GM12878 (cell line): ENCODE results near the gene APOM. TPM values are rescaled to one million over a fixed set of nuclear protein-coding genes. Genes with fewer than 3 reads are reported as not detected.

Experiments
- ATAC-seq: fragments of 200-7000 bp; cut with Tn5 transposase; 3 replicates; pipeline ENCODE4 v1.9.1; 2020; ENCODE audit warnings: mild to moderate bottlenecking, moderate library complexity
- BruUV-seq: library from RNA; stranded (reverse); fragments of 400-500 nt; replicated peaks from 2 replicates; lab custom pipeline; 2021; lab: Mats Ljungman, UMichigan
- CTCF ChIA-PET: fragments of 300-600 bp; sonication (Branson Sonifier 250); formaldehyde crosslinking; extraction: SDS; loops from one replicate; lab custom pipeline; 2021; ENCODE audit warnings: inconsistent platforms; lab: Yijun Ruan, JAX
- POLR2A ChIA-PET: fragments of 350-600 bp; formaldehyde crosslinking; extraction: SDS; loops from one replicate; lab custom pipeline; 2021; ENCODE audit warnings: inconsistent platforms; lab: Charles Lee
- RAD21 ChIA-PET: fragments of 300-600 bp; sonication (Branson Sonifier 250); formaldehyde crosslinking; loops from one replicate; lab custom pipeline; 2023; ENCODE audit warnings: antibody characterized with exemption; ENCODE audit not compliant: unreplicated experiment; lab: Charles Lee
- SMC1A ChIA-PET: fragments of 300-600 bp; sonication (Branson Sonifier 250); formaldehyde crosslinking; loops from one replicate; lab custom pipeline; 2023; ENCODE audit not compliant: unreplicated experiment, uncharacterized antibody; lab: Charles Lee
- DNase-seq: peaks from one replicate; pipeline ENCODE4 v3.0.0-alpha.2; 2011; ENCODE audit warnings: low read depth, low spot score
- FAIRE-seq: peaks from 3 replicates; lab custom pipeline; 2011; peaks lifted over from hg19 to GRCh38; lab: Jason Lieb, UNC
- H2AFZ ChIP-seq: 2 replicates; pipeline ENCODE4 v1.6.0; 2011; ENCODE audit warnings: low read depth, low read length, control low read depth; ENCODE audit not compliant: control insufficient read depth
- H3K27ac ChIP-seq: 2 replicates; pipeline ENCODE4 v1.5.1; 2011; ENCODE audit warnings: control low read depth; ENCODE audit not compliant: control insufficient read depth, insufficient read depth
- H3K27me3 ChIP-seq, 2 experiments: replicated peaks in 1 of 2; 2 replicates each; pipeline versions ENCODE4 v1.6.0 to v1.6.1; 2011; ENCODE audit warnings: low read length in 1 of 2; ENCODE audit not compliant: control insufficient read depth in 2 of 2, insufficient read depth in 2 of 2
- H3K36me3 ChIP-seq, 2 experiments: 2 replicates each; pipeline ENCODE4 v1.5.1; 2011; ENCODE audit warnings: low read length in 1 of 2; ENCODE audit not compliant: control insufficient read depth in 2 of 2, insufficient read depth in 2 of 2
- H3K4me1 ChIP-seq: 2 replicates; pipeline ENCODE4 v1.6.1; 2011; ENCODE audit warnings: mild to moderate bottlenecking, low read length, moderate library complexity, mixed read lengths; ENCODE audit not compliant: control insufficient read depth, insufficient read depth
- H3K4me2 ChIP-seq: 2 replicates; pipeline ENCODE4 v1.6.0; 2011; ENCODE audit warnings: control low read depth; ENCODE audit not compliant: control insufficient read depth, insufficient read depth
- H3K4me3 ChIP-seq: fragments of 200-600 bp; sonication (generic); 2 replicates; pipeline ENCODE4 v1.5.1; 2016
- H3K79me2 ChIP-seq: 2 replicates; pipeline ENCODE4 v1.6.0; 2011; ENCODE audit warnings: low read length; ENCODE audit not compliant: control insufficient read depth, insufficient read depth
- H3K9ac ChIP-seq: 2 replicates; pipeline ENCODE4 v1.8.0; 2011; ENCODE audit warnings: low read length, control low read depth, mixed read lengths; ENCODE audit not compliant: control insufficient read depth, insufficient read depth
- H3K9me3 ChIP-seq: replicated peaks from 3 replicates; pipeline ENCODE4 v1.5.1; 2011; ENCODE audit warnings: mild to moderate bottlenecking, low read length; ENCODE audit not compliant: control insufficient read depth, insufficient read depth
- H4K20me1 ChIP-seq: 2 replicates; pipeline ENCODE4 v1.6.0; 2011; ENCODE audit not compliant: control insufficient read depth, insufficient read depth
- ASH2L ChIP-seq: fragments of 300-600, 200-600 bp; sonication (generic); IDR thresholded peaks from 2 replicates; pipeline ENCODE4 v1.6.1; 2017; ENCODE audit warnings: low read depth, mild to moderate bottlenecking, borderline replicate concordance
- CBX3 ChIP-seq: fragments of 200-600 bp; sonication (generic); IDR thresholded peaks from 2 replicates; pipeline ENCODE4 v1.6.1; 2016; ENCODE audit warnings: low read depth, borderline replicate concordance
- EED ChIP-seq: sonication (generic); IDR thresholded peaks from 2 replicates; pipeline ENCODE4 v1.6.1; 2016; ENCODE audit warnings: antibody characterized with exemption, low read depth
- HDGF ChIP-seq: fragments of 450-650 bp; IDR thresholded peaks from 2 replicates; pipeline ENCODE4 v1.6.1; 2016; ENCODE audit warnings: antibody characterized with exemption
- KAT2A ChIP-seq: conservative IDR thresholded peaks from 2 replicates; pipeline ENCODE4 v1.6.1; 2011; ENCODE audit warnings: low read depth, low read length; ENCODE audit not compliant: control insufficient read depth
- NFYB ChIP-seq: IDR thresholded peaks from 2 replicates; pipeline ENCODE4 v1.6.1; 2011; ENCODE audit warnings: low read depth, mild to moderate bottlenecking, low read length, improper control_type of control experiment, moderate library complexity; ENCODE audit not compliant: insufficient read depth
- NRF1 ChIP-seq: conservative IDR thresholded peaks from 2 replicates; pipeline ENCODE4 v1.6.1; 2011; ENCODE audit warnings: mild to moderate bottlenecking, low read depth, low read length, improper control_type of control experiment
- POLR2A ChIP-seq: IDR thresholded peaks from 2 replicates; pipeline ENCODE4 v1.6.1; 2011; ENCODE audit warnings: low read depth, mild to moderate bottlenecking, low read length
- POLR2AphosphoS5 ChIP-seq: IDR thresholded peaks from 2 replicates; pipeline ENCODE4 v1.6.1; 2011; ENCODE audit warnings: mild to moderate bottlenecking, low read length, inconsistent platforms
- RB1 ChIP-seq: fragments of 450-650 bp; formaldehyde crosslinking; IDR thresholded peaks from 2 replicates; pipeline ENCODE4 v1.6.1; 2017; ENCODE audit warnings: mild to moderate bottlenecking, borderline replicate concordance
- RFX5 ChIP-seq: IDR thresholded peaks from 2 replicates; pipeline ENCODE4 v1.6.1; 2011; ENCODE audit warnings: low read depth, low read length, improper control_type of control experiment
- SMARCA5 ChIP-seq: fragments of 450-650 bp; IDR thresholded peaks from 2 replicates; pipeline ENCODE4 v1.6.1; 2017; ENCODE audit warnings: mild to moderate bottlenecking
- SMC3 ChIP-seq: IDR thresholded peaks from 2 replicates; pipeline ENCODE4 v1.6.1; 2011; ENCODE audit warnings: low read length, improper control_type of control experiment, borderline replicate concordance
- ZNF217 ChIP-seq: fragments of 450-650 bp; IDR thresholded peaks from 2 replicates; pipeline ENCODE4 v1.6.1; 2017; ENCODE audit warnings: antibody characterized with exemption, mild to moderate bottlenecking
- ZNF384 ChIP-seq: IDR thresholded peaks from 2 replicates; pipeline ENCODE4 v1.6.1; 2012; ENCODE audit warnings: low read depth, mild to moderate bottlenecking, low read length, improper control_type of control experiment, borderline replicate concordance
- WGBS: methylation state at CpG from one replicate; pipeline ENCODE4 v1.1.6; 2016; ENCODE audit warnings: low lambda C conversion rate; ENCODE audit not compliant: insufficient replicate concordance, insufficient coverage; ENCODE audit errors: missing lambda C conversion rate; 5-methylcytosine and 5-hydroxymethylcytosine counted together
- in situ Hi-C: fragments of 300-500 bp; cut with MboI; formaldehyde crosslinking; loops from 9 replicates; pipeline ENCODE4 v1.14.3; 2018; ENCODE audit warnings: mixed read lengths
- intact Hi-C: fragments of 100-400 bp; cut with micrococcal nuclease; formaldehyde crosslinking; loops from one replicate; pipeline ENCODE4 v1.14.2; 2022; ENCODE audit not compliant: unreplicated experiment
- polyA plus RNA-seq, 11 experiments: library from polyadenylated mRNA; depleted of rRNA in 4 of 11; unstranded in 6 of 11; stranded (reverse) in 5 of 11; fragments of >200 nt; fragmentation: Nextera tagmentation in 4 of 11; fragmentation: Illumina TruSeq in 1 of 11; extraction: Ambion mirVana in 4 of 11; extraction: Trizol in 1 of 11; gene quantifications; 1 replicate in 1 of 11; 2 replicates in 10 of 11; pipeline versions ENCODE4 v1.2.1 to v1.2.3, GENCODE V29; 2011 to 2016; ENCODE audit warnings: inconsistent platforms in 2 of 11, missing spikeins in 2 of 11, low read depth in 1 of 11
- total RNA-seq, 4 experiments: library from RNA; depleted of rRNA in 3 of 4; stranded (reverse); fragments of >200 nt in 3 of 4; fragmentation: Illumina TruSeq in 1 of 4; extraction: Trizol in 1 of 4; gene quantifications; 2 replicates each; pipeline versions ENCODE4 v1.2.1 to v1.2.3, GENCODE V29; 2013 to 2021
- TF ChIP-seq, protein P1 (sequence below): fragments of 150-350 bp; IDR thresholded peaks from 2 replicates; pipeline ENCODE4 v1.6.1; 2014; ENCODE audit warnings: mild to moderate bottlenecking, low read depth, low read length
- TF ChIP-seq, protein P2 (sequence below): fragments of 450-650 bp; IDR thresholded peaks from 2 replicates; pipeline ENCODE4 v1.6.1; 2017; ENCODE audit warnings: borderline replicate concordance

Gene APOM
- total and polyA plus RNA-seq, 10 of the 15 experiments (the other 5 are each of a cell fraction or from before 2014, with no cell fraction given) = 4.0 to 14.1 (median 7.1) TPM

DNA sequence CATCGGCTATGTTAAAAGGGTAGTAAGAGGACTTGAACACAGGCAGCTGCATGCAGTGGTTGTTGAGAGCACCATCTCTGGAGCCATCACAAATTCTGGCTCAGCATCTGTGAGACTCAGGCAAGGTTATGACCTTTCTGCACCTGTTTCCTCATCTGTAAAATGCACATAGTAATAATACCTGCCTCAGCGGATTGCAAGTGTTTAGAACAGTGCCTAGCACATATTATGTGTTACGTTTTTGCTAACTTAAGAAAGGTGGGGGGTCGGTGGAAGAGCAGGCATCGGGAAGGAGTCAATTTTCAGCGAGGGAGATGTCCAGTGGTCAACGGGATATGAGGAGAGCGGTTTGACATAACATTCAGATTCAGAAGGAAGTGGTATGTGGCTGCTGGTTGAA lies 22.3 kb downstream of the APOM start:
- H2AFZ ChIP-seq = no peak overlapping the region
- BruUV-seq = no TSS peak
- DNase-seq (no peak), ATAC-seq (no peak), FAIRE-seq (no peak)
- H3K36me3 ChIP-seq = peaks cover 0 to 4% of the 10 kb centered on the region in 2 experiments; a peak in 1 of 4 replicates
- ChIA-PET RAD21 (no interaction called here), CTCF (interaction anchor here (0.6 to 1.1 kb wide), 2 partner anchors 25 to 113 kb away, joined by 3 read pairs; partner anchors contain the start of gene ABHD16A), SMC1A (interaction anchor here (1.0 to 1.6 kb wide), 3 partner anchors 69 to 245 kb away, joined by 3 to 6 read pairs (median 5); no protein-coding TSS in a partner anchor), POLR2A (interaction anchor here (1.5 kb wide), 1 partner anchor 11 kb away, joined by 3 read pairs; no protein-coding TSS in a partner anchor)
- no peak overlapping the region for H3K4me2 ChIP-seq
- no peaks in the 10 kb centered on the region for H3K79me2 ChIP-seq
- H4K20me1 ChIP-seq = no peaks in the 10 kb centered on the region
- intact Hi-C loops (no loop called here), in situ Hi-C loops (no loop called here)
- peaks cover 6% of the 10 kb centered on the region for H3K4me1 ChIP-seq
- no peaks in the 10 kb centered on the region for H3K9me3 ChIP-seq
- H3K4me3 ChIP-seq = no peak overlapping the region
- TF ChIP-seq, protein P1, sequence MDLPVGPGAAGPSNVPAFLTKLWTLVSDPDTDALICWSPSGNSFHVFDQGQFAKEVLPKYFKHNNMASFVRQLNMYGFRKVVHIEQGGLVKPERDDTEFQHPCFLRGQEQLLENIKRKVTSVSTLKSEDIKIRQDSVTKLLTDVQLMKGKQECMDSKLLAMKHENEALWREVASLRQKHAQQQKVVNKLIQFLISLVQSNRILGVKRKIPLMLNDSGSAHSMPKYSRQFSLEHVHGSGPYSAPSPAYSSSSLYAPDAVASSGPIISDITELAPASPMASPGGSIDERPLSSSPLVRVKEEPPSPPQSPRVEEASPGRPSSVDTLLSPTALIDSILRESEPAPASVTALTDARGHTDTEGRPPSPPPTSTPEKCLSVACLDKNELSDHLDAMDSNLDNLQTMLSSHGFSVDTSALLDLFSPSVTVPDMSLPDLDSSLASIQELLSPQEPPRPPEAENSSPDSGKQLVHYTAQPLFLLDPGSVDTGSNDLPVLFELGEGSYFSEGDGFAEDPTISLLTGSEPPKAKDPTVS = no peak
- no peak for TF ChIP-seq HDGF
- no peak for TF ChIP-seq SMC3
- no peak for TF ChIP-seq RFX5
- no peak for TF ChIP-seq ZNF217
- TF ChIP-seq ZNF384 = no peak
- TF ChIP-seq ASH2L = no peak
- TF ChIP-seq POLR2AphosphoS5 = no peak
- TF ChIP-seq EED = no peak
- no peak for TF ChIP-seq POLR2A
- no peak for TF ChIP-seq KAT2A
- no peak for TF ChIP-seq RB1
- TF ChIP-seq NFYB = no peak
- TF ChIP-seq, protein P2, sequence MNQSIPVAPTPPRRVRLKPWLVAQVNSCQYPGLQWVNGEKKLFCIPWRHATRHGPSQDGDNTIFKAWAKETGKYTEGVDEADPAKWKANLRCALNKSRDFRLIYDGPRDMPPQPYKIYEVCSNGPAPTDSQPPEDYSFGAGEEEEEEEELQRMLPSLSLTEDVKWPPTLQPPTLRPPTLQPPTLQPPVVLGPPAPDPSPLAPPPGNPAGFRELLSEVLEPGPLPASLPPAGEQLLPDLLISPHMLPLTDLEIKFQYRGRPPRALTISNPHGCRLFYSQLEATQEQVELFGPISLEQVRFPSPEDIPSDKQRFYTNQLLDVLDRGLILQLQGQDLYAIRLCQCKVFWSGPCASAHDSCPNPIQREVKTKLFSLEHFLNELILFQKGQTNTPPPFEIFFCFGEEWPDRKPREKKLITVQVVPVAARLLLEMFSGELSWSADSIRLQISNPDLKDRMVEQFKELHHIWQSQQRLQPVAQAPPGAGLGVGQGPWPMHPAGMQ = no peak
- no peak for TF ChIP-seq NRF1
- TF ChIP-seq CBX3 = no peak
- no peak for TF ChIP-seq SMARCA5
- no peak overlapping the region for H3K27ac ChIP-seq
- WGBS = 40% methylated on average over 8 of the region's 8 CpGs
- no peaks in the 10 kb centered on the region for H3K27me3 ChIP-seq
- no peak overlapping the region for H3K9ac ChIP-seq
